ENCODE results near the gene PRPF40B.

- TF ChIP-seq CTCF (conservative IDR thresholded peaks at IDR 0.05) (no peak), EZH2 (IDR thresholded peaks at IDR 0.05; ENCODE audit: low read depth) (no peak)
These were observed 40.8 kb downstream of the PRPF40B start for GRCh38 chr12:49664167-49664566.
